ENCODE results near the gene GLRX5.

- TF ChIP-seq, protein P1, sequence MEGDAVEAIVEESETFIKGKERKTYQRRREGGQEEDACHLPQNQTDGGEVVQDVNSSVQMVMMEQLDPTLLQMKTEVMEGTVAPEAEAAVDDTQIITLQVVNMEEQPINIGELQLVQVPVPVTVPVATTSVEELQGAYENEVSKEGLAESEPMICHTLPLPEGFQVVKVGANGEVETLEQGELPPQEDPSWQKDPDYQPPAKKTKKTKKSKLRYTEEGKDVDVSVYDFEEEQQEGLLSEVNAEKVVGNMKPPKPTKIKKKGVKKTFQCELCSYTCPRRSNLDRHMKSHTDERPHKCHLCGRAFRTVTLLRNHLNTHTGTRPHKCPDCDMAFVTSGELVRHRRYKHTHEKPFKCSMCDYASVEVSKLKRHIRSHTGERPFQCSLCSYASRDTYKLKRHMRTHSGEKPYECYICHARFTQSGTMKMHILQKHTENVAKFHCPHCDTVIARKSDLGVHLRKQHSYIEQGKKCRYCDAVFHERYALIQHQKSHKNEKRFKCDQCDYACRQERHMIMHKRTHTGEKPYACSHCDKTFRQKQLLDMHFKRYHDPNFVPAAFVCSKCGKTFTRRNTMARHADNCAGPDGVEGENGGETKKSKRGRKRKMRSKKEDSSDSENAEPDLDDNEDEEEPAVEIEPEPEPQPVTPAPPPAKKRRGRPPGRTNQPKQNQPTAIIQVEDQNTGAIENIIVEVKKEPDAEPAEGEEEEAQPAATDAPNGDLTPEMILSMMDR (IDR thresholded peaks at IDR 0.05; ENCODE audit: borderline replicate concordance, extremely low read depth, low read length, poor library complexity, severe bottlenecking), result no peak
- no peak for TF ChIP-seq EZH2 (IDR thresholded peaks at IDR 0.05; ENCODE audit: borderline replicate concordance, low read depth, low read length, severe bottlenecking)
These were observed 1.8 kb downstream of the GLRX5 start for GRCh38 chr14:95536671-95537070.
